Panc1 (cell line): ENCODE results near the gene PRKAG2. TPM values are rescaled to one million over a fixed set of nuclear protein-coding genes. Genes with fewer than 3 reads are reported as not detected.

ENCODE experiments used
- ATAC-seq: fragments of 200-7000 bp; cut with Tn5 transposase; 2 replicates; pipeline ENCODE4 v1.9.1; 2020; ENCODE audit warnings: mild to moderate bottlenecking, moderate library complexity
- BruUV-seq: library from RNA; stranded (reverse); fragments of 400-500 nt; replicated peaks from 2 replicates; lab custom pipeline; 2021; lab: Mats Ljungman, UMichigan
- CTCF ChIA-PET: fragments of 300-600 bp; sonication (Branson Sonifier 250); formaldehyde crosslinking; loops from one replicate; lab custom pipeline; 2022; ENCODE audit warnings: antibody characterized with exemption; lab: Charles Lee
- POLR2A ChIA-PET: fragments of 300-600 bp; sonication (Branson Sonifier 250); formaldehyde crosslinking; loops from one replicate; lab custom pipeline; 2022; ENCODE audit warnings: antibody characterized with exemption; lab: Charles Lee
- DNase-seq: peaks from one replicate; pipeline ENCODE4 v3.0.0-alpha.2; 2010; ENCODE audit warnings: low read depth, low spot score
- H3K27ac ChIP-seq: 2 replicates; pipeline ENCODE4 v1.5.1; 2011; ENCODE audit warnings: mild to moderate bottlenecking, low read length, inconsistent platforms
- H3K27me3 ChIP-seq: fragments of 200-500 bp; sonication (Bioruptor generic); 2 replicates; pipeline ENCODE4 v1.6.0; 2014; ENCODE audit warnings: low read length, inconsistent platforms; ENCODE audit not compliant: control insufficient read depth, insufficient read depth
- H3K36me3 ChIP-seq: fragments of 200-500 bp; sonication (Bioruptor generic); 2 replicates; pipeline ENCODE4 v1.5.1; 2014; ENCODE audit warnings: inconsistent platforms, mild to moderate bottlenecking, low read length, moderate library complexity; ENCODE audit not compliant: control insufficient read depth, insufficient read depth
- H3K4me1 ChIP-seq: 2 replicates; pipeline ENCODE4 v1.5.1; 2011; ENCODE audit warnings: inconsistent platforms, mild to moderate bottlenecking, low read length, moderate library complexity; ENCODE audit not compliant: control insufficient read depth, insufficient read depth
- H3K4me3 ChIP-seq, 2 experiments: 2 replicates each; pipeline ENCODE4 v1.5.1; 2011 to 2012; ENCODE audit warnings: low read depth in 2 of 2, low read length in 2 of 2, mild to moderate bottlenecking in 2 of 2, inconsistent platforms in 1 of 2, moderate library complexity in 1 of 2
- H3K9me3 ChIP-seq: fragments of 200-500 bp; sonication (Bioruptor generic); 2 replicates; pipeline ENCODE4 v1.5.1; 2014; ENCODE audit warnings: low read depth, mild to moderate bottlenecking, inconsistent platforms, low read length, moderate library complexity; ENCODE audit not compliant: control insufficient read depth, insufficient read depth
- POLR2AphosphoS5 ChIP-seq: IDR thresholded peaks from 2 replicates; pipeline ENCODE4 v1.6.1; 2012; ENCODE audit warnings: mild to moderate bottlenecking, low read depth, low read length, moderate library complexity
- SIN3A ChIP-seq: IDR thresholded peaks from 2 replicates; pipeline ENCODE4 v1.6.1; 2012; ENCODE audit warnings: low read depth, mild to moderate bottlenecking, low read length, moderate library complexity, borderline replicate concordance; ENCODE audit not compliant: insufficient read depth
- TCF7L2 ChIP-seq: IDR thresholded peaks from 2 replicates; pipeline ENCODE4 v1.6.1; 2011; ENCODE audit warnings: mild to moderate bottlenecking, low read depth, low read length, inconsistent platforms
- in situ Hi-C: cut with HindIII; loops from 2 replicates; pipeline ENCODE4 v1.10.0; 2016; ENCODE audit warnings: low sequenced_read_pairs, low pct_unique_long_range_greater_than_20kb
- intact Hi-C: fragments of 100-400 bp; cut with micrococcal nuclease; formaldehyde crosslinking; loops from one replicate; pipeline ENCODE4 v1.10.0; 2022; ENCODE audit not compliant: unreplicated experiment
- total RNA-seq: library from RNA; stranded (reverse); gene quantifications from one replicate; pipeline ENCODE4 v1.2.1, GENCODE V29; 2021; ENCODE audit not compliant: unreplicated experiment
- TF ChIP-seq, protein P1 (sequence below), 2 experiments: IDR thresholded peaks; 2 replicates each; pipeline ENCODE4 v1.6.1; 2011 to 2012; ENCODE audit warnings: low read depth in 2 of 2, control low read depth in 1 of 2, low read length in 1 of 2, mild to moderate bottlenecking in 1 of 2, moderate library complexity in 1 of 2; ENCODE audit not compliant: insufficient read depth in 1 of 2
- TF ChIP-seq, protein P2 (sequence below): fragments of 450-650 bp; IDR thresholded peaks from 2 replicates; pipeline ENCODE4 v1.5.1; 2017; ENCODE audit warnings: mild to moderate bottlenecking

Gene PRKAG2
- total RNA-seq, 1 experiment from 2014 or later: 71.6 TPM

DNA sequence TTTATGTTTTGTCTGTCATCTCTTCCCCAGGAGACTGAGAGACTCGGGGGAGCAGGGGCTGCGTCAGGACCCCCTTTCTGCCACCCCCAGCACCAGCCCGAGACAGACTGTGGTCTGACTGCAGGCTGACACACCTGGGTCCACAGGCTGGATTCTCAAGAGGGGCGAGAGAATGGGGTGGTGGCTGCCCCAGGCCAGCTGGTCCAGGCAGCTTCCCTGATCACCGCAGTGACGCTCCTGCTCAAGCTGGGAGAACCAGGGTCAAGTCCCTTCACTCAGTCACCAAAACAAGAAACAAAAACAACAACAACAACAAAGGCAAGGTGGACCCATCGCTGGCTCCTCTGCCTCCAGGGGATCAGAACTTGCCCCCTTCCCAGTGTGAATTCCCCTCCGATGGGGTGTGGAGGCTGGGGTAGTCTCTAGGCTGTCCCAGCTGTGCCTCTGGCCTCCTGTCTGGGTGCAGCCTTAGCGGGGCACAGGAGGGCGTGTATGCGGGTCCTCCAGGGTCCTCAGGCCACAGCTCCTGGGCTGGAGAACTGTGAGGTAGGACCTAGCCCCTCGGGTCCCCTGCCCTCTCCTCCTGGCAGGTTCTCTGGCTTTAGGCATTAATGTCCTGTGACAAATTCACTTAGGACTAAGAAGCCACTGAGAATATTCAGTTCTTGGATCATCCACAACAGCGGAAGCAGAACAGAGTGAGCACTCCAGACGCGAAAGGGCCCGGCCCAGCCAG, 40.6 kb downstream of the PRKAG2 start:
- TF ChIP-seq POLR2AphosphoS5: no peak
- TF ChIP-seq, protein P1, sequence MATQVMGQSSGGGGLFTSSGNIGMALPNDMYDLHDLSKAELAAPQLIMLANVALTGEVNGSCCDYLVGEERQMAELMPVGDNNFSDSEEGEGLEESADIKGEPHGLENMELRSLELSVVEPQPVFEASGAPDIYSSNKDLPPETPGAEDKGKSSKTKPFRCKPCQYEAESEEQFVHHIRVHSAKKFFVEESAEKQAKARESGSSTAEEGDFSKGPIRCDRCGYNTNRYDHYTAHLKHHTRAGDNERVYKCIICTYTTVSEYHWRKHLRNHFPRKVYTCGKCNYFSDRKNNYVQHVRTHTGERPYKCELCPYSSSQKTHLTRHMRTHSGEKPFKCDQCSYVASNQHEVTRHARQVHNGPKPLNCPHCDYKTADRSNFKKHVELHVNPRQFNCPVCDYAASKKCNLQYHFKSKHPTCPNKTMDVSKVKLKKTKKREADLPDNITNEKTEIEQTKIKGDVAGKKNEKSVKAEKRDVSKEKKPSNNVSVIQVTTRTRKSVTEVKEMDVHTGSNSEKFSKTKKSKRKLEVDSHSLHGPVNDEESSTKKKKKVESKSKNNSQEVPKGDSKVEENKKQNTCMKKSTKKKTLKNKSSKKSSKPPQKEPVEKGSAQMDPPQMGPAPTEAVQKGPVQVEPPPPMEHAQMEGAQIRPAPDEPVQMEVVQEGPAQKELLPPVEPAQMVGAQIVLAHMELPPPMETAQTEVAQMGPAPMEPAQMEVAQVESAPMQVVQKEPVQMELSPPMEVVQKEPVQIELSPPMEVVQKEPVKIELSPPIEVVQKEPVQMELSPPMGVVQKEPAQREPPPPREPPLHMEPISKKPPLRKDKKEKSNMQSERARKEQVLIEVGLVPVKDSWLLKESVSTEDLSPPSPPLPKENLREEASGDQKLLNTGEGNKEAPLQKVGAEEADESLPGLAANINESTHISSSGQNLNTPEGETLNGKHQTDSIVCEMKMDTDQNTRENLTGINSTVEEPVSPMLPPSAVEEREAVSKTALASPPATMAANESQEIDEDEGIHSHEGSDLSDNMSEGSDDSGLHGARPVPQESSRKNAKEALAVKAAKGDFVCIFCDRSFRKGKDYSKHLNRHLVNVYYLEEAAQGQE (IDR thresholded peaks at IDR 0.05; ENCODE audit: insufficient read depth in 1 of 2, low read depth in 2 of 2, low read length in 1 of 2): no peak
- no peak for TF ChIP-seq SIN3A
- TF ChIP-seq, protein P2, sequence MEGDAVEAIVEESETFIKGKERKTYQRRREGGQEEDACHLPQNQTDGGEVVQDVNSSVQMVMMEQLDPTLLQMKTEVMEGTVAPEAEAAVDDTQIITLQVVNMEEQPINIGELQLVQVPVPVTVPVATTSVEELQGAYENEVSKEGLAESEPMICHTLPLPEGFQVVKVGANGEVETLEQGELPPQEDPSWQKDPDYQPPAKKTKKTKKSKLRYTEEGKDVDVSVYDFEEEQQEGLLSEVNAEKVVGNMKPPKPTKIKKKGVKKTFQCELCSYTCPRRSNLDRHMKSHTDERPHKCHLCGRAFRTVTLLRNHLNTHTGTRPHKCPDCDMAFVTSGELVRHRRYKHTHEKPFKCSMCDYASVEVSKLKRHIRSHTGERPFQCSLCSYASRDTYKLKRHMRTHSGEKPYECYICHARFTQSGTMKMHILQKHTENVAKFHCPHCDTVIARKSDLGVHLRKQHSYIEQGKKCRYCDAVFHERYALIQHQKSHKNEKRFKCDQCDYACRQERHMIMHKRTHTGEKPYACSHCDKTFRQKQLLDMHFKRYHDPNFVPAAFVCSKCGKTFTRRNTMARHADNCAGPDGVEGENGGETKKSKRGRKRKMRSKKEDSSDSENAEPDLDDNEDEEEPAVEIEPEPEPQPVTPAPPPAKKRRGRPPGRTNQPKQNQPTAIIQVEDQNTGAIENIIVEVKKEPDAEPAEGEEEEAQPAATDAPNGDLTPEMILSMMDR: no peak
- no peak for TF ChIP-seq TCF7L2
- no TSS peak for BruUV-seq
- no peak for DNase-seq
- Histone ChIP-seq H3K27ac (no peak overlapping the region), H3K4me3 (no peak overlapping the region), H3K4me1 (no peaks in the 10 kb centered on the region), H3K9me3 (no peaks in the 10 kb centered on the region), H3K36me3 (no peaks in the 10 kb centered on the region), H3K27me3 (no peaks in the 10 kb centered on the region)
- POLR2A ChIA-PET: no interaction called here
- in situ Hi-C loops: no loop called here
- intact Hi-C loops: no loop called here
- CTCF ChIA-PET: interaction anchor here (0.7 kb wide), 1 partner anchor 17 kb away, joined by 4 read pairs; no protein-coding TSS in a partner anchor
- no peak for ATAC-seq

DNA sequence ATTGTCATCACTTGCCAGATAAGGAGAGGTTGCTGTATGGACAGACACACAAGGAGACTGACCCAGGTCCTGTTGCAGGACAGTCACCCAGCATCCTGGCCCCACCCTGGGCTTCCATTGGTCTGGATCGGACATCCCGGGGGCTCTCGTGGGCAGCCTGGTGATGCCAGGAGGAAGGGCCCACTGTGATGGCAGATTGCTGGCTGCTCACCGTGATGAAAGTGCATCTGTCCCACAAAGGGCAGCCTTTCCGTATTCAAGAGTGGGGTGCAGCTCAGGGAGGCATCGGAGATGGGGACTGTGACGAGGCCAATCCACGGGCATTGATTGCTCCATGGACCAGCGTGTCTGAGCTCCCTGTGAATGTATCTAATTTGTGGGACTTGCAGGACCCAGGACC, 41.3 kb downstream of the PRKAG2 start:
- DNase-seq: no peak
- BruUV-seq: no TSS peak
- ATAC-seq: no peak
- in situ Hi-C loops: no loop called here
- TF ChIP-seq SIN3A (no peak), TCF7L2 (no peak), POLR2AphosphoS5 (no peak)
- TF ChIP-seq, protein P1 (IDR thresholded peaks at IDR 0.05; ENCODE audit: insufficient read depth in 1 of 2, low read depth in 2 of 2, low read length in 1 of 2): no peak
- TF ChIP-seq, protein P2: no peak
- H3K4me1 ChIP-seq: no peaks in the 10 kb centered on the region
- ChIA-PET CTCF (interaction anchor here (0.7 kb wide), 1 partner anchor 16 kb away, joined by 4 read pairs; no protein-coding TSS in a partner anchor), POLR2A (no interaction called here)
- H3K27ac ChIP-seq: no peak overlapping the region
- no peaks in the 10 kb centered on the region for H3K9me3 ChIP-seq
- intact Hi-C loops: no loop called here
- H3K27me3 ChIP-seq: no peaks in the 10 kb centered on the region
- H3K36me3 ChIP-seq: no peaks in the 10 kb centered on the region
- H3K4me3 ChIP-seq: no peak overlapping the region
